Measurements from ENCODE around the gene SLC22A12. TPM values are rescaled to one million over a fixed set of nuclear protein-coding genes. Genes with fewer than 3 reads are reported as not detected.

The SLC22A12 gene
- polyA plus RNA-seq, 1 of the 3 experiments (the other 2 are of a cell fraction) = not detected

DNA sequence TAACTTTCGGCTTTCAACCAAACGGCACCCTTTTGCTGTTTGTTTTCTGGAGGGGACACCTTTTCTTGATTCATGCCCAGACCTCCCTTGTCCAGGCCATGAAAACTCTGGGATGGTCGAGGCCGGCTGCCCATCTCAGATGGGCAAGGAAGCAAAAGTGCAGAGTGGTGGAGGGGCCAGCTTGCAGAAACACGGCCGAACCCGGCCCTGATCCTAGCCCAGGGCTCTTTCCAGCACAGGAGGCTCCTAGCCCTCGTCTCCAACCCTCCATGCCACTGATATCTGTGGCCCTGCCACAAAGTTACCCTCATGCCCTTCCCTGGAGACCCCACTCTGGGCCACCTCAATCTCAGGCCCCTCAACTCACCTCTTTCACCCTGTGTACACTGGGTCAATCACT, 18.9 kb upstream of the SLC22A12 start:
- no peak for TF ChIP-seq TEAD4 (IDR thresholded peaks at IDR 0.05; ENCODE audit: borderline replicate concordance, insufficient read depth)
- Histone ChIP-seq H3K36me3 (replicated peaks in 1 of 2; ENCODE audit: control insufficient read depth in 1 of 2, insufficient read depth in 2 of 2, low read length in 1 of 2) (no peaks in the 10 kb centered on the region), H3K27me3 (ENCODE audit: insufficient read depth) (no peaks in the 10 kb centered on the region; the same call in 1 of the 2 replicates), H3K4me1 (ENCODE audit: control insufficient read depth in 1 of 2, insufficient read depth in 2 of 2, low read depth in 1 of 2, low read length in 1 of 2) (peaks cover 0 to 14% of the 10 kb centered on the region in 2 experiments; a peak in 1 of 4 replicates), H3K9me3 (no peaks in the 10 kb centered on the region), H4K20me1 (ENCODE audit: insufficient read depth) (no peaks in the 10 kb centered on the region), H3F3A (replicated peaks; ENCODE audit: insufficient read depth) (no peaks in the 10 kb centered on the region), H2AFZ (ENCODE audit: low read depth) (no peak overlapping the region), H3K27ac (ENCODE audit: low read depth in 2 of 2, low read length in 1 of 2) (no peak overlapping the region), H3K9ac (no peak overlapping the region), H3K79me2 (ENCODE audit: insufficient read depth) (no peaks in the 10 kb centered on the region), H3K4me2 (no peak overlapping the region), H3K4me3 (ENCODE audit: low read depth in 2 of 2, low read length in 1 of 2) (no peak overlapping the region), H3K9me2 (no peaks in the 10 kb centered on the region)
- ChIA-PET CTCF (interaction anchor here (1.0 to 4.2 kb wide), 2 partner anchors 76 to 78 kb away, joined by 3 to 21 read pairs; no protein-coding TSS in a partner anchor), POLR2A (no interaction called here)
- no peak for DNase-seq
- 47% methylated on average over 6 of the region's 8 CpGs for WGBS (ENCODE audit: low lambda C conversion rate)

GRCh38 chr11:64577202-64577601, 13.8 kb upstream of the SLC22A12 start:
- WGBS (ENCODE audit: low lambda C conversion rate) = 33% methylated on average over 6 of the region's 6 CpGs
- no peaks in the 10 kb centered on the region for H3K9me3 ChIP-seq
- ChIA-PET POLR2A (no interaction called here), CTCF (no interaction called here)
- no peaks in the 10 kb centered on the region for H3K79me2 ChIP-seq (ENCODE audit: insufficient read depth)
- H3K4me1 ChIP-seq (ENCODE audit: control insufficient read depth in 1 of 2, insufficient read depth in 2 of 2, low read depth in 1 of 2, low read length in 1 of 2) = no peaks in the 10 kb centered on the region
- no peak overlapping the region for H3K9ac ChIP-seq
- no peaks in the 10 kb centered on the region for H3K36me3 ChIP-seq (replicated peaks in 1 of 2; ENCODE audit: control insufficient read depth in 1 of 2, insufficient read depth in 2 of 2, low read length in 1 of 2)
- no peak overlapping the region for H3K27ac ChIP-seq (ENCODE audit: low read depth in 2 of 2, low read length in 1 of 2)
- no peaks in the 10 kb centered on the region for H3K9me2 ChIP-seq
- no peak overlapping the region for H2AFZ ChIP-seq (ENCODE audit: low read depth)
- no peak for DNase-seq
- TF ChIP-seq EP300 (IDR thresholded peaks at IDR 0.05; ENCODE audit: borderline replicate concordance in 1 of 2, low read depth in 1 of 2, low read length in 1 of 2) (no peak), RXRA (IDR thresholded peaks at IDR 0.05; ENCODE audit: borderline replicate concordance, low read depth) (no peak)
- TF ChIP-seq, protein P1, sequence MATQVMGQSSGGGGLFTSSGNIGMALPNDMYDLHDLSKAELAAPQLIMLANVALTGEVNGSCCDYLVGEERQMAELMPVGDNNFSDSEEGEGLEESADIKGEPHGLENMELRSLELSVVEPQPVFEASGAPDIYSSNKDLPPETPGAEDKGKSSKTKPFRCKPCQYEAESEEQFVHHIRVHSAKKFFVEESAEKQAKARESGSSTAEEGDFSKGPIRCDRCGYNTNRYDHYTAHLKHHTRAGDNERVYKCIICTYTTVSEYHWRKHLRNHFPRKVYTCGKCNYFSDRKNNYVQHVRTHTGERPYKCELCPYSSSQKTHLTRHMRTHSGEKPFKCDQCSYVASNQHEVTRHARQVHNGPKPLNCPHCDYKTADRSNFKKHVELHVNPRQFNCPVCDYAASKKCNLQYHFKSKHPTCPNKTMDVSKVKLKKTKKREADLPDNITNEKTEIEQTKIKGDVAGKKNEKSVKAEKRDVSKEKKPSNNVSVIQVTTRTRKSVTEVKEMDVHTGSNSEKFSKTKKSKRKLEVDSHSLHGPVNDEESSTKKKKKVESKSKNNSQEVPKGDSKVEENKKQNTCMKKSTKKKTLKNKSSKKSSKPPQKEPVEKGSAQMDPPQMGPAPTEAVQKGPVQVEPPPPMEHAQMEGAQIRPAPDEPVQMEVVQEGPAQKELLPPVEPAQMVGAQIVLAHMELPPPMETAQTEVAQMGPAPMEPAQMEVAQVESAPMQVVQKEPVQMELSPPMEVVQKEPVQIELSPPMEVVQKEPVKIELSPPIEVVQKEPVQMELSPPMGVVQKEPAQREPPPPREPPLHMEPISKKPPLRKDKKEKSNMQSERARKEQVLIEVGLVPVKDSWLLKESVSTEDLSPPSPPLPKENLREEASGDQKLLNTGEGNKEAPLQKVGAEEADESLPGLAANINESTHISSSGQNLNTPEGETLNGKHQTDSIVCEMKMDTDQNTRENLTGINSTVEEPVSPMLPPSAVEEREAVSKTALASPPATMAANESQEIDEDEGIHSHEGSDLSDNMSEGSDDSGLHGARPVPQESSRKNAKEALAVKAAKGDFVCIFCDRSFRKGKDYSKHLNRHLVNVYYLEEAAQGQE (IDR thresholded peaks at IDR 0.05; ENCODE audit: low read depth, low read length) = no peak
- no peaks in the 10 kb centered on the region for H3F3A ChIP-seq (replicated peaks; ENCODE audit: insufficient read depth)
- peaks cover 14% of the 10 kb centered on the region; the same call in 1 of the 2 replicates for H3K27me3 ChIP-seq (ENCODE audit: insufficient read depth)
- no peaks in the 10 kb centered on the region for H4K20me1 ChIP-seq (ENCODE audit: insufficient read depth)
- H3K4me2 ChIP-seq = no peak overlapping the region
- H3K4me3 ChIP-seq (ENCODE audit: low read depth in 2 of 2, low read length in 1 of 2) = no peak overlapping the region

- no peaks in the 10 kb centered on the region for H3K9me2 ChIP-seq
- no peaks in the 10 kb centered on the region for H3K9me3 ChIP-seq
- no peaks in the 10 kb centered on the region for H3K36me3 ChIP-seq (replicated peaks in 1 of 2; ENCODE audit: control insufficient read depth in 1 of 2, insufficient read depth in 2 of 2, low read length in 1 of 2)
- no peaks in the 10 kb centered on the region for H3F3A ChIP-seq (replicated peaks; ENCODE audit: insufficient read depth)
- ChIA-PET CTCF (interaction anchor here (0.7 kb wide), 1 partner anchor 224 kb away, joined by 3 read pairs; no protein-coding TSS in a partner anchor), POLR2A (no interaction called here)
- H4K20me1 ChIP-seq (ENCODE audit: insufficient read depth) = no peaks in the 10 kb centered on the region
- H3K27me3 ChIP-seq (ENCODE audit: insufficient read depth) = peaks cover 14% of the 10 kb centered on the region; the same call in 1 of the 2 replicates
- H3K4me2 ChIP-seq = no peak overlapping the region
- DNase-seq = no peak
- H3K79me2 ChIP-seq (ENCODE audit: insufficient read depth) = no peaks in the 10 kb centered on the region
- no peaks in the 10 kb centered on the region for H3K4me1 ChIP-seq (ENCODE audit: control insufficient read depth in 1 of 2, insufficient read depth in 2 of 2, low read depth in 1 of 2, low read length in 1 of 2)
- no peak overlapping the region for H3K4me3 ChIP-seq (ENCODE audit: low read depth in 2 of 2, low read length in 1 of 2)
- no peak overlapping the region for H3K27ac ChIP-seq (ENCODE audit: low read depth in 2 of 2, low read length in 1 of 2)
- WGBS (ENCODE audit: low lambda C conversion rate) = 57% methylated on average over 6 of the region's 7 CpGs
- H3K9ac ChIP-seq = no peak overlapping the region
- H2AFZ ChIP-seq (ENCODE audit: low read depth) = no peak overlapping the region
- TF ChIP-seq, protein P2, sequence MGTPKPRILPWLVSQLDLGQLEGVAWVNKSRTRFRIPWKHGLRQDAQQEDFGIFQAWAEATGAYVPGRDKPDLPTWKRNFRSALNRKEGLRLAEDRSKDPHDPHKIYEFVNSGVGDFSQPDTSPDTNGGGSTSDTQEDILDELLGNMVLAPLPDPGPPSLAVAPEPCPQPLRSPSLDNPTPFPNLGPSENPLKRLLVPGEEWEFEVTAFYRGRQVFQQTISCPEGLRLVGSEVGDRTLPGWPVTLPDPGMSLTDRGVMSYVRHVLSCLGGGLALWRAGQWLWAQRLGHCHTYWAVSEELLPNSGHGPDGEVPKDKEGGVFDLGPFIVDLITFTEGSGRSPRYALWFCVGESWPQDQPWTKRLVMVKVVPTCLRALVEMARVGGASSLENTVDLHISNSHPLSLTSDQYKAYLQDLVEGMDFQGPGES (IDR thresholded peaks at IDR 0.05; ENCODE audit: low read depth, low read length) = no peak
- TF ChIP-seq GABPA (IDR thresholded peaks at IDR 0.05; ENCODE audit: low read depth) = no peak
- no peak for TF ChIP-seq RAD21 (IDR thresholded peaks at IDR 0.05; ENCODE audit: low read length)
- TF ChIP-seq FOSL2 (IDR thresholded peaks at IDR 0.05; ENCODE audit: borderline replicate concordance, low read depth) = no peak
- TF ChIP-seq MEF2A (IDR thresholded peaks at IDR 0.05; ENCODE audit: borderline replicate concordance, low read depth) = no peak
- TF ChIP-seq SIN3A (IDR thresholded peaks at IDR 0.05; ENCODE audit: borderline replicate concordance, low read depth, low read length) = no peak
- TF ChIP-seq, protein P1 (IDR thresholded peaks at IDR 0.05; ENCODE audit: low read depth, low read length) = no peak
- TF ChIP-seq TEAD4 (IDR thresholded peaks at IDR 0.05; ENCODE audit: borderline replicate concordance, insufficient read depth) = no peak
- TF ChIP-seq, protein P3, sequence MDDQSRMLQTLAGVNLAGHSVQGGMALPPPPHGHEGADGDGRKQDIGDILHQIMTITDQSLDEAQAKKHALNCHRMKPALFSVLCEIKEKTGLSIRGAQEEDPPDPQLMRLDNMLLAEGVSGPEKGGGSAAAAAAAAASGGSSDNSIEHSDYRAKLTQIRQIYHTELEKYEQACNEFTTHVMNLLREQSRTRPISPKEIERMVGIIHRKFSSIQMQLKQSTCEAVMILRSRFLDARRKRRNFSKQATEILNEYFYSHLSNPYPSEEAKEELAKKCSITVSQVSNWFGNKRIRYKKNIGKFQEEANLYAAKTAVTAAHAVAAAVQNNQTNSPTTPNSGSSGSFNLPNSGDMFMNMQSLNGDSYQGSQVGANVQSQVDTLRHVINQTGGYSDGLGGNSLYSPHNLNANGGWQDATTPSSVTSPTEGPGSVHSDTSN (IDR thresholded peaks at IDR 0.05) = no peak
These were observed 10.6 kb upstream of the SLC22A12 start for GRCh38 chr11:64580412-64580811.
